SH-SY5Y (cell line): ENCODE data around the gene MADD.

ENCODE experiments used
- GATA2 ChIP-seq: IDR thresholded peaks from 2 replicates; pipeline ENCODE4 v1.6.1; 2011; ENCODE audit warnings: mild to moderate bottlenecking, low read depth, low read length
- GATA3 ChIP-seq: IDR thresholded peaks from 2 replicates; pipeline ENCODE4 v1.6.1; 2011; ENCODE audit warnings: low read depth, mild to moderate bottlenecking, low read length, moderate library complexity

GRCh38 chr11:47276923-47277322 is 7.0 kb downstream of the MADD start:
- TF ChIP-seq GATA2 (no peak), GATA3 (no peak)
